ENCODE data around the gene GNAS. TPM values are rescaled to one million over a fixed set of nuclear protein-coding genes. Genes with fewer than 3 reads are reported as not detected.

GNAS gene
- 1,104 and 1,194 TPM in 2 replicates for total RNA-seq (2014; rRNA removed; shearing (Covaris generic))

DNA sequence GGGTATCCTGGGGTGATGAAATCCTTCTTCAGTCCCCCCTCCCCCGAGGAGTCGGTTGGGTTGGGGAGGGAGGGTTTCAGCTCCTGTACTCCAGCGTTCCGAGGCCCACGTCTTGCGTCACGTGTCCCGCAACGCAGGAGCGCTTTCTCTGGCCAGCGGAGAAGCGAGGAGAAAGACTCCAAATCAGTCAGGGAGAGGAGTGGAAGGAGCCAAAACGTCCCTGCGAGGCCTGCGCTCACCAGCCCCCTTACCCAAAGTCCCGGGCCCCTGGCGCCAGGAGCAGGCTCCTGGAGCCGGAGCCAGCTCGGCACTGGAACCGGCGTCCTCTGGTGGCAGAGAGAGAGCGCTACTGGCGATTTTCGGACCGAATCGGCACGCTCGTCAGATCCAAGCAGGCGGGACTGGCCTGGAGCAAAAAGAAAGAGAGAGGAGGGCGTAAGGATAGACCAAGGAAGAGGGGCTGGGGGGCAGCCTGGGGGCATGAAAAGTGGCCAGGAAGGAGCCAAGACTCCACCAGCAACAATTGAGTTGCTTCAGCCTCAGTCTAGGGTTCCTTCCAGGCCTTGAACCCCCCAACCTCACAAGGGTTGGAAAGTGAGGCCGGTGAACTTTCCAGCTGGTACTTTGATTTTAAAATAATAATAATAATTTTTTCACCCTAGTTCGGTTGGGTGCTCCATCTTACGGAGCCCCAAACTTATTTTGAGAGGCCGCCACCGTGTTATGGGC lies at the start of gene GNAS:
Gene GNAS, plus strand, starts transcription at position 174 of the 729 bp plus-strand sequence.

DNA sequence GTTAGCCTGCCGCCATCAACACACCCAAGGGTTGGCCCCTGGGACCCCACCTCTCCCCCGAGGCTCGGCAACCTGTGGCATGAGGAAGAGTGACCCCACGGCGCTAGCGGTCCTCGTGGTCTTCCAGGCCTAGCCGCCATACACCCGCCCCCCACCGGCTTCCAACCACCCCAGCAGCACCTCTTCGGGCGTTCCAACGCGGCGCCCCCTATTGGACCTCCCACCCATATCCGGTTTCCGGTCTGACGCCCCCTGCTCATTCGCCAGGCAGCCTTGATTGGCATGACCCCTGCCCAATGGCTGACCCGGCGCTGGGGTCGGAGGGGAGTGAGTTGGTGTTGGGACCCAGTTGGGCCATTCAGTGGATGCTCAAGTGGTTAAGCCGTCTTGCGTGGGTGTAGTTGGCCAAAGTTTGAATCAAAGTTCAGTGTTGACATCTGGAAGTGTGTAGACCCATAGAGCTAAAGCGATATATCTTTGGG lies 1.8 kb upstream of the GNAS start, which contains the start of gene GNAS-AS1:
Gene GNAS-AS1, minus strand, starts transcription at position 210 of the 482 bp plus-strand sequence.

Small RNA genes within 50 kb of the gene (small RNA-seq; reads per million reads assigned to genes)
- not detected for gene MIR298
- not detected for gene RF02127
- gene RF02128: not detected
- not detected for gene RF02130
- not detected for gene RF02131

Other genes starting within 250 kb of the GNAS start
- gene STX16, start 201.4 kb upstream of the GNAS start, total RNA-seq (2014; rRNA removed; shearing (Covaris generic)): 36.1 and 43.6 TPM in 2 replicates
- gene NPEPL1, start 159.9 kb upstream of the GNAS start, total RNA-seq (2014; rRNA removed; shearing (Covaris generic)): 21.4 and 24.4 TPM in 2 replicates
- 5.1 and 8.4 TPM in 2 replicates for gene GNAS-AS1, start 1.8 kb upstream of the GNAS start, total RNA-seq (2014; rRNA removed; shearing (Covaris generic))
- gene NELFCD, start 128.5 kb downstream of the GNAS start, total RNA-seq (2014; rRNA removed; shearing (Covaris generic)): 119 and 124 TPM in 2 replicates
- gene CTSZ, start 154.5 kb downstream of the GNAS start, total RNA-seq (2014; rRNA removed; shearing (Covaris generic)): 246 and 254 TPM in 2 replicates
- 0.04 and 0.05 TPM in 2 replicates for gene TUBB1, start 166.7 kb downstream of the GNAS start, total RNA-seq (2014; rRNA removed; shearing (Covaris generic))
- 61.8 and 79.6 TPM in 2 replicates for gene ATP5F1E, start 179.6 kb downstream of the GNAS start, total RNA-seq (2014; rRNA removed; shearing (Covaris generic))
- gene PRELID3B, start 190.1 kb downstream of the GNAS start, total RNA-seq (2014; rRNA removed; shearing (Covaris generic)): 154 and 176 TPM in 2 replicates